NCI-H2227 treated with DMSO at 0.1 percent for 48 hours (cell line): ENCODE results near the gene ESYT2.

ENCODE experiments used
- DNase-seq: peaks from one replicate; lab custom pipeline; 2025; lab: John Stamatoyannopoulos, UW

The ESYT2 gene

DNA sequence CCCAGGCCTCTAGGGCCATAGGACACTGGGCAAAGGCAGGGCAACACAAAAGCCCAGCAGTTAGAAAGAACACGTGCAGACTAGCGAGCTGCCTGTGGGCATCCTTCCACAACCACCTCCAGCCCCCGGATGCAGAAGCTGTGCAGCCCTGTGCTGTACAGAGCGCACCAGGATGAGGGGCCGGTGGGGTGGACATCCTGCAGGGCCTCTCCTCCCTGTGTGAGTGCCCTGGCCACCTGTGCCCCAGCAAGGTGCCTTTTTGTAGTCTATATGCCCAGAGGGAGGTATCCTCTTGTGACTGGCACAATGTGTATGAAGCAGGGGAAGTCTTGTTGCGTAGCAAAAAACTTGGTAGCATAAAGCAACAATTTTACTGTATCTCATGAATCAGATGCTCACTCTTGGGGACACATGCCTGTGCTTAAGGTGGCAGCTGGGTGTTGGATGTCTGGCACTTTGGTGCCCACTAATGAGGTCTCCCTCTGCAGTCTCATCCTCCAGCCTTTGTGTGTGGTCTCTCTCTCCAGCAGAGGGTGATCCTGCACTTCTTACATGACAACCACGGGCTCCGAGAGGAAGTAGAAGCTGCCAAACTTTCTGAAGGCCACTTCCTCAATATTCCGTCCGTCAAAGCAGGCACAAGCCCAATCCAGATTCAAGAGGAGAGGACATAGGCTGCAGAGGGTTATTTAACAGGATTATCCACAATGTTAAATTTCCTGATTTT, 133.4 kb downstream of the ESYT2 start:
- no peak for DNase-seq

DNA sequence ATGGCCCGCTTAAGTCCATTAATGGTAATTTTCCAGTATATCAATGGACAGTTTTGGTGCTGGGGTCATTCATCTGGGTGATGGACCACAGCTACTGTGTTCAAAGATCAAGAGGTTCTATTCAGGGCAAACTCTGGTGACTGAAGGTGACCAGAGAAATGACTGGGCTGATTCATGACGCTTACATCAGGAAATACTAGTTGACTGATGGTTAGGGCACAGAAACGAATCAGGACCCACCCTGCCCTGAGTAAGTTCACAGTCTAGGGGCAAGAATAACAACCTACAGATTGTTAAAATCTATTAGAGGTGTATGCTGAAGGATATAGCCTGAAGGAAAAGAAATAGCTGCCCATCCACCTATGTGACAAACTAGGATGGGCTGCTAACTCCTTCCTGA, 134.3 kb downstream of the ESYT2 start:
- DNase-seq = no peak

DNA sequence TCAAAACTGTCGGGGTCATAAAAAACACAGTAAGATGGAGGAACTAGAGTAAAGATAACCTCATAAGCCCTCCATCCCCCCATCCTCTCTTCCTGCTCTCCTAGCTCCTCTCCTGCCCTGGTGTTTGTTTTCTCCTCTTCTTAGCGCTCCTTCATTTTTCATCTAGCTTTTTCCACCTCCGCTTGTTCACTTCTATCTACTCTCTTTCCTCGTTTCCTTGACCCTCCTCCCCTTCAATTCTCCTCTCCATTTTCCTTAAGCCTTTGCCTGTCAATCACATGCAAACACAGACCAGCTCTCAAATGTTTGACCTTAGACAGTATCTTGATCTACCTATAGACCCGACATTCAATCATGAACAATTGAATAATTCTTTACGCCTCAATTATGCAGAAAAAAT, 134.7 kb downstream of the ESYT2 start:
- DNase-seq = no peak

DNA sequence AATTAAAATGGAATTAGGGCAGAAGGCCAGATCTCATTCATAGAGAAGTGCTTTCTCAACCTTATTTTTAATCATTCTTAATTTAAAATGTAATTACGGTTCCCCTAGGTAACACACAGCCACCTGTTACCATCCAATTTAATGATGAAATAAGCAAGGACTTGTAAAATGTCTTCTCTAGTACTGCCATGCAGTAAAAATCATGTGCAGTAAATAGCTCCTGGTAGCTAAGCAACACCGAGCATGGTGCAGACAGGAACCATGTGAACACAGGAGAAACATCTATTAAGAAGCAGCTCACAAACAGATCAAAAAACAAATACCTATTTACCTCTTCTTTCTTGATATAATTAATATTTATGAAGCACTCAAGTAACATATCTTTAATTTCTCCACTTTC, 139.8 kb downstream of the ESYT2 start:
- DNase-seq = no peak

DNA sequence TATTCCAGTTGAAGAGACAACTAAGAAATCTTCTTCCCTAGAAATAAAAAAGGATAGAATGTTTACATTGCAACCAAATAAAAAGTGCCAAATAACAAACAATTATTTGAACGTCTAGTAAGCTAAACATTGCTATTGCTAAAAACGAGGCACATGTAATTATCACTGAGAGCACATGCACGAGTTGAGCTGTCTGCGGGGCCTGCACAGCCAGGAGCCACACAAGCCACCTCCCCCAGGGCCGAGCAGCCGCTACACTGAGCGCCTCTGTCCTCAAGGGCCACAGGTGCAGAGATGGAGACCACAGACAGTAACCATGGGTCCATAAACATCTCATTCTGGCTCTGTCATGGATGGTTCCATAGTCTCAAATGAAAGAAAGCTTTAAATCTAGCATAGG, 141.9 kb downstream of the ESYT2 start:
- DNase-seq = no peak

DNA sequence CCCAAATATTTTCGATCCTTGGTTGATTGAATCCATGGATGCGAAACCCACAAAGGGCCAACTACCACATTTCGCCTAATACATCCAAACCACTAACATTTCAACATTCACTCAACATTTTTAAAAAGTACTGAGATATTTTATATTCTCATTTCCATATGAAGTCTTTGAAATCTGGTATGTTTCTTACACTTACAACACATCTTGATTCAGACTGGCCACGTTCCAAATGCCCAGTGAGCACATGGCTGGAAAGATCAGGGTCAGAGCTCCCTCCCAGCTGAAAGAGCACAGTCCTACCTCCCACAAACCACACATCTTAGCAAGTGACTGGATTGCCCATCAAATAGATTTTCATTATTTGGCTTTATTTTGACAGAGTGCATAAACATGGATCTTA, 143.6 kb downstream of the ESYT2 start:
- DNase-seq = no peak

DNA sequence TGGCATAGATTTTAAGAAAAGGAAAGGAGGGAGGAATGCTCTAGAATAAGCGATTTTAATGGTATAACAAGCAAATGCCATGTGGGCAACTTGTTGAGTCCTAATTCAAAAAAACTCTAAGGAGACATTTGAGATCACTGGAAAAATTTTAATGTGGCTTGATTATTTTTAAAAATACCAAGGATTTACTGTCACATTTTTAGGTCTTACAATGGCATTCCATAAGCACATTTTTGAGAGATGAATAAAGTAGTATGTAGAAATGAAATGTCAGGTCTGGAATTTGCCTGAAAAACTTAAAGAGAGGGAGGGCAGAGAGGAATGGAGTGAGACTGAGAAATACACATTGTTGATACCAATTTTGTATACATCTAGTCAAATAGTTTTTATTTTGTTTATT, 145.0 kb downstream of the ESYT2 start:
- no peak for DNase-seq

DNA sequence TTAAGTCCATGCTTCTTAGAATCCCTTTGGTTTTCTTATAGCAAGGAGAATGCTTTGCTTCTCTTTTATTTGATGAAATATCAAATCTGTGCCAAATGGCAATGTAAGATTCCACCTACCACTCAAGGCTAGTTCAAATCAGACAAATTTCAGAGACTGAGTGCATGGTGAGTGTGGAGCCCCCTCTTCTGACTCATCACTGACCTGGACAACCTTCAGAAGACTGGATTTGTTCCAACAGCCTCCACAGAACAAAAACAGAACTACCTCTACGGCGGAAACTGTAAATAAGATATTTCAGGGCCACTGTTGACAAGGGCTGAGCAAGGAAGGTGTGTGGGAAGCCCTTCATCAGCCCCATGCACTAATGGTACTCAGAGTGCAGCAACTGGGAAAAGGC, 145.8 kb downstream of the ESYT2 start:
- no peak for DNase-seq

DNA sequence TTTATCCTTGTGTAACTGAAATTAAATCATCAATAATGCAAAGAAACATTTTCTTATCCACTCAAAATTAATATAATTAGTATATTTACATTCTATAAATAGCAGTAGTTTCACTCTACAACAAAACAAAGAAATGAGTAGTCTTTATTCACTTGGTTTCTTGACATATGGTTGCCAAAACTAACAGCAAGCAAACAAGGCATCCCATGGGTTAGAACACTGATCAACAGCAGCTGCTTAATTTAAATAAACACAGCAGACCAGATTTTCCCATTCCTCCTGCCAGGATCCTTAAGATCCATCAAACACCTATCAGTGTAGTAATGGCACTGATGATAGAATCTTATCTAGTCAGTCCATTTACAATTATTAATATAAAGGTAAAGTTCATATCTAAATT, 146.9 kb downstream of the ESYT2 start:
- DNase-seq = no peak
